GM23338 (cell line): ENCODE results near the gene NDC1. TPM values are rescaled to one million over a fixed set of nuclear protein-coding genes. Genes with fewer than 3 reads are reported as not detected.

Source experiments
- ATAC-seq: fragments of 200-7000 bp; cut with Tn5 transposase; 3 replicates; pipeline ENCODE4 v1.9.1; 2020
- DNase-seq: peaks from one replicate; pipeline ENCODE4 v3.0.0-alpha.2; 2015; ENCODE audit warnings: low spot score
- H2AFZ ChIP-seq: fragments of 200-600 bp; sonication (generic); 2 replicates; pipeline ENCODE4 v1.8.0; 2016; ENCODE audit warnings: antibody characterized with exemption, mild to moderate bottlenecking, moderate library complexity
- H3F3A ChIP-seq: fragments of 200-600 bp; sonication (generic); replicated peaks from 2 replicates; pipeline ENCODE4 v1.8.0; 2017; ENCODE audit warnings: antibody characterized with exemption, mixed run types, low read depth
- H3K27ac ChIP-seq: fragments of 200-600 bp; sonication (generic); 2 replicates; pipeline ENCODE4 v1.6.1; 2016; ENCODE audit warnings: low read depth
- H3K27me3 ChIP-seq: fragments of 200-600 bp; sonication (generic); 2 replicates; pipeline ENCODE4 v1.8.0; 2016; ENCODE audit warnings: mild to moderate bottlenecking, mixed run types, moderate library complexity; ENCODE audit not compliant: insufficient read depth
- H3K36me3 ChIP-seq: fragments of 200-600 bp; sonication (generic); 2 replicates; pipeline ENCODE4 v1.8.0; 2016; ENCODE audit warnings: mild to moderate bottlenecking; ENCODE audit not compliant: insufficient read depth
- H3K4me1 ChIP-seq: fragments of 200-600 bp; sonication (generic); 2 replicates; pipeline ENCODE4 v1.8.0; 2016; ENCODE audit warnings: mild to moderate bottlenecking, moderate library complexity; ENCODE audit not compliant: insufficient read depth
- H3K4me2 ChIP-seq: fragments of 200-600 bp; sonication (generic); 2 replicates; pipeline ENCODE4 v1.7.1; 2017; ENCODE audit warnings: mixed run types
- H3K4me3 ChIP-seq: fragments of 200-600 bp; sonication (generic); 2 replicates; pipeline ENCODE4 v1.6.1; 2016; ENCODE audit warnings: mixed run types
- H3K79me2 ChIP-seq: fragments of 200-600 bp; sonication (generic); replicated peaks from 2 replicates; pipeline ENCODE4 v1.8.0; 2017; ENCODE audit warnings: mild to moderate bottlenecking; ENCODE audit not compliant: insufficient read depth
- H3K9me2 ChIP-seq: fragments of 200-600 bp; sonication (generic); 2 replicates; pipeline ENCODE4 v1.8.0; 2017; ENCODE audit not compliant: insufficient read depth
- H4K20me1 ChIP-seq: fragments of 200-600 bp; sonication (generic); replicated peaks from 2 replicates; pipeline ENCODE4 v1.8.0; 2017; ENCODE audit warnings: mild to moderate bottlenecking; ENCODE audit not compliant: insufficient read depth
- H3K27ac Mint-ChIP-seq: 2 replicates; pipeline ENCODE4 v1.8.0; 2020; ENCODE audit warnings: inconsistent platforms, mild to moderate bottlenecking, moderate library complexity, mixed read lengths
- H3K27me3 Mint-ChIP-seq: 3 replicates; pipeline ENCODE4 v1.8.0; 2022; ENCODE audit warnings: low read depth, mild to moderate bottlenecking, moderate library complexity, mixed read lengths, inconsistent platforms; ENCODE audit not compliant: insufficient read depth, poor library complexity
- H3K36me3 Mint-ChIP-seq: 3 replicates; pipeline ENCODE4 v1.8.0; 2021; ENCODE audit warnings: low read depth, mild to moderate bottlenecking, inconsistent platforms, moderate library complexity, mixed read lengths
- H3K4me1 Mint-ChIP-seq: 3 replicates; pipeline ENCODE4 v1.8.0; 2020; ENCODE audit warnings: mild to moderate bottlenecking, inconsistent platforms, mixed read lengths
- H3K4me3 Mint-ChIP-seq: 3 replicates; pipeline ENCODE4 v1.8.0; 2021; ENCODE audit warnings: moderate library complexity, mild to moderate bottlenecking, inconsistent platforms, mixed read lengths
- H3K9me3 Mint-ChIP-seq: 3 replicates; pipeline ENCODE4 v1.8.0; 2020; ENCODE audit warnings: moderate library complexity, mild to moderate bottlenecking, inconsistent platforms, mixed read lengths
- CREB1 ChIP-seq: fragments of 250-450 bp; sonication (Bioruptor Pico); IDR thresholded peaks from 2 replicates; pipeline ENCODE4 v1.5.0; 2020; ENCODE audit warnings: low read depth, mild to moderate bottlenecking, moderate library complexity
- EZH2 ChIP-seq: fragments of 200-600 bp; sonication (generic); IDR thresholded peaks from one replicate; pipeline ENCODE4 v1.8.0; 2017; ENCODE audit warnings: antibody characterized with exemption, mild to moderate bottlenecking, low read depth; ENCODE audit not compliant: unreplicated experiment
- EZH2phosphoT487 ChIP-seq: fragments of 200-600 bp; sonication (generic); IDR thresholded peaks from one replicate; pipeline ENCODE4 v1.8.1; 2018; ENCODE audit warnings: antibody characterized with exemption; ENCODE audit not compliant: unreplicated experiment
- NANOG ChIP-seq: IDR thresholded peaks from 2 replicates; pipeline ENCODE4 v1.6.1; 2016; ENCODE audit warnings: antibody characterized with exemption, borderline replicate concordance
- STAT1 ChIP-seq: IDR thresholded peaks from one replicate; pipeline ENCODE4 v1.6.1; 2016; ENCODE audit warnings: antibody characterized with exemption; ENCODE audit not compliant: unreplicated experiment
- ZNF114 ChIP-seq: fragments of 250-450 bp; sonication (Bioruptor Pico); IDR thresholded peaks from 2 replicates; pipeline ENCODE4 v1.5.0; 2020; ENCODE audit warnings: mild to moderate bottlenecking, moderate library complexity
- polyA plus RNA-seq: library from polyadenylated mRNA; unstranded; fragments of >200 nt; fragmentation: Nextera tagmentation; extraction: Ambion mirVana; gene quantifications from 2 replicates; pipeline ENCODE4 v1.2.1, GENCODE V29; 2016
- total RNA-seq: library from RNA; depleted of rRNA; stranded (reverse); fragments of >200 nt; shearing (Covaris generic); gene quantifications from 2 replicates; pipeline ENCODE4 v1.2.3, GENCODE V29; 2014
- TF ChIP-seq, protein P1 (sequence below): IDR thresholded peaks from 2 replicates; pipeline ENCODE4 v1.6.1; 2016; ENCODE audit warnings: antibody characterized with exemption
- TF ChIP-seq, protein P2 (sequence below): IDR thresholded peaks from one replicate; pipeline ENCODE4 v1.6.1; 2018; ENCODE audit warnings: antibody characterized with exemption; ENCODE audit not compliant: unreplicated experiment
- TF ChIP-seq, protein P3 (sequence below), 2 experiments: fragments of 200-600 bp in 1 of 2; sonication (generic) in 1 of 2; conservative IDR thresholded peaks; 2 replicates each; pipeline versions ENCODE4 v1.5.1 to v1.6.1; 2016 to 2017; ENCODE audit warnings: antibody characterized with exemption in 2 of 2, low read depth in 2 of 2, mild to moderate bottlenecking in 2 of 2, moderate library complexity in 1 of 2

The NDC1 gene
- total and polyA plus RNA-seq, 2 experiments from 2014 or later, result 19.8 to 100 TPM

DNA sequence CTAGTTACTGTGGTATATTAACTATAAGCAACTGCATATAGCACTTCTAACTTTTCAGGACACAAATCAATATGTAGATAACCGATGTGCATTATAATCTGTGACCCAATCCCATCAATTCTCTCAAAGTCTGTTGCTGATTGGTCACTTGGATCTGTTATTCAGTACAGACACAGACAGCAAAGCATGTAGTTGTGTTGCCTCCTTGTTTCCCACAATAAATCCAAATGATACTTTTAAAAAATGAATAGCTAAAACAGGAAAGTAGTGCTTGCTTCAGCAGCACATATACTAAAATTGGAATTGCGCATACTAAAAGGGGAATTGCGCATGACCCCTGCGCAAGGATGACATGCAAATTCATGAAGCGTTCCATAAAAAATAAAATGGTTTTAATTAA is 28.1 kb downstream of the NDC1 start (continued):
- TF ChIP-seq, protein P1, sequence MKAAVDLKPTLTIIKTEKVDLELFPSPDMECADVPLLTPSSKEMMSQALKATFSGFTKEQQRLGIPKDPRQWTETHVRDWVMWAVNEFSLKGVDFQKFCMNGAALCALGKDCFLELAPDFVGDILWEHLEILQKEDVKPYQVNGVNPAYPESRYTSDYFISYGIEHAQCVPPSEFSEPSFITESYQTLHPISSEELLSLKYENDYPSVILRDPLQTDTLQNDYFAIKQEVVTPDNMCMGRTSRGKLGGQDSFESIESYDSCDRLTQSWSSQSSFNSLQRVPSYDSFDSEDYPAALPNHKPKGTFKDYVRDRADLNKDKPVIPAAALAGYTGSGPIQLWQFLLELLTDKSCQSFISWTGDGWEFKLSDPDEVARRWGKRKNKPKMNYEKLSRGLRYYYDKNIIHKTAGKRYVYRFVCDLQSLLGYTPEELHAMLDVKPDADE, result no peak
- TF ChIP-seq STAT1, result no peak

DNA sequence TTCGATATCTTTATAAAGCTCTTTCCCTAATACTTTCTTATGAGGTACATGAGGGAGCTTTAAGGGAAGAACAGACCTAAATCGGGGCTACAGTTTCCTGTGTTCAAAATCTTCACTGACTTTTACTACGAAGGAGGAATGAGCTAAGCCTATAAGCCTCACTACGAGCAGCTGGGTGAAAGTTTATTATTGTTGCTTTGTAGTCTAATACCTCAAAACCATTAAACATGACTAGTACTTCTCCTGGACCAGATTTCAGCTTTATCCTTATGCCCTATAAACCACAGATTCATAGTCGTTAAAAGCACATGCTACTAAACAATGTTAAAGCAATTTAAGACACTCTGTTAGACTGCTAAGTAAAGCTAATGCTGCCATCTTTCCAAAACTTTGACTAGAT is 30.2 kb downstream of the NDC1 start:
- ATAC-seq, result no peak
- TF ChIP-seq STAT1 (no peak), ZNF114 (CRISPR knock-in tag) (no peak), NANOG (no peak), EZH2 (no peak)
- Mint-ChIP-seq H3K27ac (no peak overlapping the region), H3K9me3 (no peaks in the 10 kb centered on the region; the same call in 2 of the 3 replicates), H3K36me3 (peaks cover 75% of the 10 kb centered on the region), H3K4me3 (no peak overlapping the region), H3K4me1 (peaks cover 16% of the 10 kb centered on the region; the same call in 2 of the 3 replicates), H3K27me3 (no peaks in the 10 kb centered on the region)
- Histone ChIP-seq H3K4me2 (no peak overlapping the region), H3K4me3 (no peak overlapping the region), H3K27ac (no peak overlapping the region), H4K20me1 (no peaks in the 10 kb centered on the region; the same call in 1 of the 2 replicates), H3F3A (no peaks in the 10 kb centered on the region), H3K4me1 (peaks cover 3% of the 10 kb centered on the region; the same call in 1 of the 2 replicates), H3K79me2 (peaks cover 9% of the 10 kb centered on the region), H3K27me3 (no peaks in the 10 kb centered on the region), H3K9me2 (no peaks in the 10 kb centered on the region), H2AFZ (no peak overlapping the region), H3K36me3 (peaks cover 23% of the 10 kb centered on the region)
- no peak for DNase-seq

DNA sequence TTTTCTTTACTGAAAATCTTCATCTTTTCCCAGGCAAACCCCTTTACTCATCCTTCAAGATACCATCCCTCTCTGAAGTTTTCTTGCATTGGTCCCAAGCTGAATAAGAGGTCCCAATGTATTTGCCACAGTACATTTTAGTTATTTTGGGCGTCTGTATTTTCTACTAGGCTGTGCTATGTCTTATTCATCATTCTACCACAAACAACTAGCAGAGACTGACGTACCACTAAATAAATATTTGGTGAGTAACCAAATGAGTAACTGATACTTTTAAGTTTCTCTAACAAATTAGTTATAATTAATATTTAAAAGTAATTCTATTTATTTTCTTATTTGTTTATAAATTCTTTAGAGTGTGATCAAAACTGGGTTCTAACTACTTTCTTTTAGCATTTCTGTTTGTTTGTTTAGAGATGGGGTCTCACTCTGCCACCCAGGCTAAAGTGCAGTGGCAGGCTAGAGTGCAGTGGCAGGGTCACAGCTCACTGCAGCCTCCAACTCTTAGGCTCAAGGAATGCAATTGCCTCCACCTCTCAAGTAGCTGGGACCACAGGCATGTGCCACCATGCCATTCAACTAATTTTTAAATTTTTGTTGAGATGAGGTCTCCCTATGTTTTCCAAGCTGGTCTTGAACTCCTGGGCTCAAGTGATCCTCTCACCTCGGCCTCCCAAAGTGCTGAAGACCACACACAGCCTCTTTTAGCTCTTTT is 33.1 kb downstream of the NDC1 start:
- no peaks in the 10 kb centered on the region for H3K9me2 ChIP-seq
- H3K4me1 ChIP-seq, result no peaks in the 10 kb centered on the region
- H3K27ac Mint-ChIP-seq, result no peak overlapping the region
- no peaks in the 10 kb centered on the region for H3K79me2 ChIP-seq
- DNase-seq (no peak), ATAC-seq (no peak)
- H3K4me1 Mint-ChIP-seq, result peaks cover 5% of the 10 kb centered on the region; the same call in 2 of the 3 replicates
- no peaks in the 10 kb centered on the region for H3F3A ChIP-seq
- no peaks in the 10 kb centered on the region; the same call in 1 of the 2 replicates for H4K20me1 ChIP-seq
- no peak overlapping the region for H3K27ac ChIP-seq
- H3K27me3 Mint-ChIP-seq, result no peaks in the 10 kb centered on the region
- H3K4me2 ChIP-seq, result no peak overlapping the region
- peaks cover 75% of the 10 kb centered on the region for H3K36me3 Mint-ChIP-seq
- no peak overlapping the region for H3K4me3 Mint-ChIP-seq
- H3K9me3 Mint-ChIP-seq, result no peaks in the 10 kb centered on the region
- peaks cover 35% of the 10 kb centered on the region for H3K36me3 ChIP-seq
- H3K27me3 ChIP-seq, result no peaks in the 10 kb centered on the region
- H2AFZ ChIP-seq, result no peak overlapping the region
- H3K4me3 ChIP-seq, result no peak overlapping the region
- TF ChIP-seq NANOG (no peak), EZH2phosphoT487 (no peak), CREB1 (CRISPR knock-in tag) (no peak)
- TF ChIP-seq, protein P2, sequence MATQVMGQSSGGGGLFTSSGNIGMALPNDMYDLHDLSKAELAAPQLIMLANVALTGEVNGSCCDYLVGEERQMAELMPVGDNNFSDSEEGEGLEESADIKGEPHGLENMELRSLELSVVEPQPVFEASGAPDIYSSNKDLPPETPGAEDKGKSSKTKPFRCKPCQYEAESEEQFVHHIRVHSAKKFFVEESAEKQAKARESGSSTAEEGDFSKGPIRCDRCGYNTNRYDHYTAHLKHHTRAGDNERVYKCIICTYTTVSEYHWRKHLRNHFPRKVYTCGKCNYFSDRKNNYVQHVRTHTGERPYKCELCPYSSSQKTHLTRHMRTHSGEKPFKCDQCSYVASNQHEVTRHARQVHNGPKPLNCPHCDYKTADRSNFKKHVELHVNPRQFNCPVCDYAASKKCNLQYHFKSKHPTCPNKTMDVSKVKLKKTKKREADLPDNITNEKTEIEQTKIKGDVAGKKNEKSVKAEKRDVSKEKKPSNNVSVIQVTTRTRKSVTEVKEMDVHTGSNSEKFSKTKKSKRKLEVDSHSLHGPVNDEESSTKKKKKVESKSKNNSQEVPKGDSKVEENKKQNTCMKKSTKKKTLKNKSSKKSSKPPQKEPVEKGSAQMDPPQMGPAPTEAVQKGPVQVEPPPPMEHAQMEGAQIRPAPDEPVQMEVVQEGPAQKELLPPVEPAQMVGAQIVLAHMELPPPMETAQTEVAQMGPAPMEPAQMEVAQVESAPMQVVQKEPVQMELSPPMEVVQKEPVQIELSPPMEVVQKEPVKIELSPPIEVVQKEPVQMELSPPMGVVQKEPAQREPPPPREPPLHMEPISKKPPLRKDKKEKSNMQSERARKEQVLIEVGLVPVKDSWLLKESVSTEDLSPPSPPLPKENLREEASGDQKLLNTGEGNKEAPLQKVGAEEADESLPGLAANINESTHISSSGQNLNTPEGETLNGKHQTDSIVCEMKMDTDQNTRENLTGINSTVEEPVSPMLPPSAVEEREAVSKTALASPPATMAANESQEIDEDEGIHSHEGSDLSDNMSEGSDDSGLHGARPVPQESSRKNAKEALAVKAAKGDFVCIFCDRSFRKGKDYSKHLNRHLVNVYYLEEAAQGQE, result no peak
- TF ChIP-seq, protein P1, result no peak
- TF ChIP-seq, protein P3, sequence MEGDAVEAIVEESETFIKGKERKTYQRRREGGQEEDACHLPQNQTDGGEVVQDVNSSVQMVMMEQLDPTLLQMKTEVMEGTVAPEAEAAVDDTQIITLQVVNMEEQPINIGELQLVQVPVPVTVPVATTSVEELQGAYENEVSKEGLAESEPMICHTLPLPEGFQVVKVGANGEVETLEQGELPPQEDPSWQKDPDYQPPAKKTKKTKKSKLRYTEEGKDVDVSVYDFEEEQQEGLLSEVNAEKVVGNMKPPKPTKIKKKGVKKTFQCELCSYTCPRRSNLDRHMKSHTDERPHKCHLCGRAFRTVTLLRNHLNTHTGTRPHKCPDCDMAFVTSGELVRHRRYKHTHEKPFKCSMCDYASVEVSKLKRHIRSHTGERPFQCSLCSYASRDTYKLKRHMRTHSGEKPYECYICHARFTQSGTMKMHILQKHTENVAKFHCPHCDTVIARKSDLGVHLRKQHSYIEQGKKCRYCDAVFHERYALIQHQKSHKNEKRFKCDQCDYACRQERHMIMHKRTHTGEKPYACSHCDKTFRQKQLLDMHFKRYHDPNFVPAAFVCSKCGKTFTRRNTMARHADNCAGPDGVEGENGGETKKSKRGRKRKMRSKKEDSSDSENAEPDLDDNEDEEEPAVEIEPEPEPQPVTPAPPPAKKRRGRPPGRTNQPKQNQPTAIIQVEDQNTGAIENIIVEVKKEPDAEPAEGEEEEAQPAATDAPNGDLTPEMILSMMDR (conservative IDR thresholded peaks at IDR 0.05; ENCODE audit: low read depth in 2 of 2), result no peak
